ENCODE data around the gene HCN2. TPM values are rescaled to one million over a fixed set of nuclear protein-coding genes. Genes with fewer than 3 reads are reported as not detected.
A peak's percentile ranks its signal among the peaks of the same experiment; 100 is the strongest.

The HCN2 gene
- polyA plus RNA-seq, 1 experiment, result 1.5 TPM

DNA sequence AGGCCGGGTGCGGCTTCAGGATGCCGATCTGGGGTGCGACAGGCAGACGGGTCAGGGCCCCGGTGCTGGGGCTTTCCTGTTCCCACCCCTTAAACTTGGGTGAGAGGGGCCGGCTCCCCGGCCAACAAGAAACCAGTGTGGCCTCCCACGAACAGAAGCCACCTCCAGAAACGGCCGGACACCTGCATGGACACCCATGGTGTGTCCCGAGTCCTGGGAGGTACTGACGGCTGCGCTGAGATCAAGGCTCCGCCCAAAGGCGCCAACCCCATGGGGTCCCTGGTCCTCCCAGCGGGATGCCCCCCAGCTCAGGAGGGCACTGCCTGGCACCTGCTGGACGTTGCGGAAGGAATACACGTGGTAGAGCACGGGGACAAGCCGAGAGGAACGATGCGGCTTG is 32.1 kb downstream of the HCN2 start:
- ChIA-PET CTCF (interaction anchor here (1.2 kb wide), 1 partner anchor 38 kb away, joined by 5 read pairs; no protein-coding TSS in a partner anchor), POLR2A (no interaction called here)
- no peak for DNase-seq (ENCODE audit: low read depth)
- H3K27me3 ChIP-seq (ENCODE audit: control insufficient read depth, insufficient read depth, low read length), result no peaks in the 10 kb centered on the region
- H3K36me3 ChIP-seq (ENCODE audit: control insufficient read depth, insufficient read depth, low read length), result peaks cover 27% of the 10 kb centered on the region
- no peak overlapping the region for H3K4me3 ChIP-seq (ENCODE audit: low read depth, low read length)
- TF ChIP-seq, protein P1, sequence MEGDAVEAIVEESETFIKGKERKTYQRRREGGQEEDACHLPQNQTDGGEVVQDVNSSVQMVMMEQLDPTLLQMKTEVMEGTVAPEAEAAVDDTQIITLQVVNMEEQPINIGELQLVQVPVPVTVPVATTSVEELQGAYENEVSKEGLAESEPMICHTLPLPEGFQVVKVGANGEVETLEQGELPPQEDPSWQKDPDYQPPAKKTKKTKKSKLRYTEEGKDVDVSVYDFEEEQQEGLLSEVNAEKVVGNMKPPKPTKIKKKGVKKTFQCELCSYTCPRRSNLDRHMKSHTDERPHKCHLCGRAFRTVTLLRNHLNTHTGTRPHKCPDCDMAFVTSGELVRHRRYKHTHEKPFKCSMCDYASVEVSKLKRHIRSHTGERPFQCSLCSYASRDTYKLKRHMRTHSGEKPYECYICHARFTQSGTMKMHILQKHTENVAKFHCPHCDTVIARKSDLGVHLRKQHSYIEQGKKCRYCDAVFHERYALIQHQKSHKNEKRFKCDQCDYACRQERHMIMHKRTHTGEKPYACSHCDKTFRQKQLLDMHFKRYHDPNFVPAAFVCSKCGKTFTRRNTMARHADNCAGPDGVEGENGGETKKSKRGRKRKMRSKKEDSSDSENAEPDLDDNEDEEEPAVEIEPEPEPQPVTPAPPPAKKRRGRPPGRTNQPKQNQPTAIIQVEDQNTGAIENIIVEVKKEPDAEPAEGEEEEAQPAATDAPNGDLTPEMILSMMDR (IDR thresholded peaks at IDR 0.05; ENCODE audit: insufficient read depth, low read depth, low read length), result no peak

DNA sequence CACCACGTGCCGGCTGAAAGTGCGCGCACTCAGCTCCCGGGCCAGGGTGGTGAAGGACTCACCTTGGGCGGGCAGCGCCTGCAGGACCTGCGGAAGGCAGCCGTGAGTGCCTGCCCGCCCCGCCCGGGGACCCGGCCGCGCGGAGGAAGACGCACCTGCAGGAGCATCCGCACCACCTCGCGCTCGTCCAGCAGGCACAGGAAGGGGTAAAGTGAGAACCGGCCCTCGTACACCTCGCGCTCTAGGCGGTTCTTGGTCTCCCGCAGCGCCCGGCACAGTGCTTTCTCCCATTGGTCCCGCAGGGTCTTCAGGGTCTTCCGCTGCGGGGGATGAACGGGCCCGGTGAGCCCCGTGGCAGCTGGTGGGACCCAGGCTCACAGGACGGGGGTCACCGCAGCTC is 33.0 kb downstream of the HCN2 start:
- TF ChIP-seq, protein P1 (IDR thresholded peaks at IDR 0.05; ENCODE audit: insufficient read depth, low read depth, low read length), result no peak
- DNase-seq (ENCODE audit: low read depth), result no peak
- no peak overlapping the region for H3K4me3 ChIP-seq (ENCODE audit: low read depth, low read length)
- no peaks in the 10 kb centered on the region for H3K27me3 ChIP-seq (ENCODE audit: control insufficient read depth, insufficient read depth, low read length)
- ChIA-PET POLR2A (no interaction called here), CTCF (interaction anchor here (1.2 to 3.8 kb wide), 2 partner anchors 35 to 38 kb away, joined by 5 to 15 read pairs; no protein-coding TSS in a partner anchor)
- H3K36me3 ChIP-seq (ENCODE audit: control insufficient read depth, insufficient read depth, low read length), result peaks cover 25% of the 10 kb centered on the region

DNA sequence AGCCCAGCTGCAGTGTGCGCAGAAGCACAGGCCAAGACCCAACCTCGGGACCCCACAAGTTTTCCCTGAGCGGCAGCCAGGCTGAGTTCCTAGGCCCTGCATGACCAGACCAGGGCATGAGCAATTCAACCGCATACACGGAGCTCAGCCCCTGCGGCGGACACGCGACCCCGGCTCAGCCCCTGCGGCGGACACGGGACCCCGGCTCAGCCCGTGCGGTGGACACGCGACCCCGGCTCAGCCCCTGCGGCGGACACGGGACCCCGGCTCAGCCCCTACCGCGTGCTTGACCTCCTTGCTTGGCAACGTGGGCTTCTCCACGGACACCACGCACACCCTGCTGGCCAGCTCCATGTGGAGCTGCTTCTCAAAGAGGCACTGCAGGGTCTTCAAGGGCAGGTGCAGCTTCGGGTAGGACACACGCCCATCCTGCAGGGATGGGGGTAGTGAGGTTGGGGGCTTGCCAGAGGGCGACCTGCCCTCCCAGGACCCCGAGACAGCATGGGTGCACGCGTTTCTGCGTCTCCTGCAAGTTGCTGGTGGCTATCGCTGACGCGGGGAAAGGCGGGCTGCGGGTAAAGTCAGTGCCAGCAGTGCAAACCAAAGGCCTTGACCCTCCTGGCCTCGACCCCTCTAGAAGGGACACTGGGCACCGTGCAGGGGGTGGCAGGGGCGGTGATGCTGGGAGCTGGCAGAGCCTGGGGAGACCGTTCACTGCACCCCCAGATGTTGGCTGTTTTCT is 33.7 kb downstream of the HCN2 start:
- TF ChIP-seq, protein P1 (IDR thresholded peaks at IDR 0.05; ENCODE audit: insufficient read depth, low read depth, low read length), result no peak
- Histone ChIP-seq H3K36me3 (ENCODE audit: control insufficient read depth, insufficient read depth, low read length) (peaks cover 20% of the 10 kb centered on the region), H3K4me3 (ENCODE audit: low read depth, low read length) (no peak overlapping the region), H3K27me3 (ENCODE audit: control insufficient read depth, insufficient read depth, low read length) (no peaks in the 10 kb centered on the region)
- no peak for DNase-seq (ENCODE audit: low read depth)
- ChIA-PET CTCF (interaction anchor here (0.7 to 3.8 kb wide), 5 partner anchors 9 to 40 kb away, joined by 3 to 15 read pairs (median 5); partner anchors contain the start of gene RNF126), POLR2A (no interaction called here)

DNA sequence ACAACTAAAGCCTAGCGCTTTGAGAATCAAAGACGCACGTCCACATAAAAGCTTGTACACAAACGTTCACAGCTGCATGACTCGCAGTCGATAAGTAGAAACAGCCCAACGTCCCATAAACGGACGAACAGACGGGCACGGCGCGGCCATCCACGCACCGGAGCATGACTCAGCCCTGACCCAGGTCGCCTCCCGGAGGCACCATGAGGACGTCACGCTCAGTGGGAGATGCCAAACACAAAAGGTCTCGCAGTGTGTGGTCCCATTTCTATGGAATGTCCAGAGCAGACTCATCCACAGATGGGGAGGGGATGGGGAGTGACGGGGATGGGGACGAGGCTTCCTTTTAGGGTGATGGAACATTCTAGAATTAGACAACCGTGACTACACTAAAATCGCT is 34.3 kb downstream of the HCN2 start:
- Histone ChIP-seq H3K27me3 (ENCODE audit: control insufficient read depth, insufficient read depth, low read length) (no peaks in the 10 kb centered on the region), H3K4me3 (ENCODE audit: low read depth, low read length) (no peak overlapping the region), H3K36me3 (ENCODE audit: control insufficient read depth, insufficient read depth, low read length) (peaks cover 15% of the 10 kb centered on the region)
- TF ChIP-seq, protein P1 (IDR thresholded peaks at IDR 0.05; ENCODE audit: insufficient read depth, low read depth, low read length), result no peak
- POLR2A ChIA-PET, result no interaction called here
- CTCF ChIA-PET, result interaction anchor here (0.6 to 3.8 kb wide), 4 partner anchors 8 to 40 kb away, joined by 3 to 15 read pairs (median 6); no protein-coding TSS in a partner anchor
- peak; percentile 91 for DNase-seq (ENCODE audit: low read depth)

DNA sequence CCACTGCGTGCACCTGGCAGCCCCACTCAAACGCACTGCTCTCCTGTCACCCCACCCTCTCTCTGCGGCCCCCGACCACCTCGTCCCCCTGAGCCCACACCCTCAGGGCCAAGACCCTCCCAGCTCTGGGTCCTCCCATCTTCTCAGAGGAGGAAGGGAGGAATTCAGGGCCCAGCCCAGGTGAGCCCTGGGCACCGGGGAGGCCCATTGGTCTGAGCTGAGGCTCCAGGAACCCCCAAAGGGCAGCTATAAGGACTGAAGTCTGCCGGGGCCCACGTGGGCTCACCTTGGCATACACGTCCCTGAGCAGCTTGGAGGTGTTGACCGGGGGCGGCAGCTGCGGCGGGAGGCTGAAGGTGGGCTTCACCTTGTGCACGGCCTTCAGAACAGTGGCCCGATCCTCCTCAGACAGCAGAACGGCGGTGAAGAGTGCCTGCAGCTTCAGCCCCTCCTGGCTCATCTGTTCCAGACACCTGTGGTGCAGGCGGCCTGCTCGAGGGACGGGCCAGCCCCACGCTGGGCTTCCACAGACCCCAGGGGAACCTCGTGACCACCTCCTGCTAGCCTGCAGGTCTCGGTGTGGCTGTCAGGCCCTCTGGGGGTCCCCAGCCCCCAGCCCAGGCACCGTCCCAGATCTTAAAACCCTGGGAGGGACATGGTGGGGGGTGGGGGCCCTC is 34.9 kb downstream of the HCN2 start:
- H3K36me3 ChIP-seq (ENCODE audit: control insufficient read depth, insufficient read depth, low read length), result peaks cover 13% of the 10 kb centered on the region
- POLR2A ChIA-PET, result no interaction called here

More for the DNA sequence above, 34.9 kb downstream of the HCN2 start:
- Histone ChIP-seq H3K4me3 (ENCODE audit: low read depth, low read length) (no peak overlapping the region), H3K27me3 (ENCODE audit: control insufficient read depth, insufficient read depth, low read length) (no peaks in the 10 kb centered on the region)
- no peak for DNase-seq (ENCODE audit: low read depth)
- TF ChIP-seq, protein P1 (IDR thresholded peaks at IDR 0.05; ENCODE audit: insufficient read depth, low read depth, low read length), result no peak
- CTCF ChIA-PET, result interaction anchor here (0.6 to 3.8 kb wide), 4 partner anchors 8 to 40 kb away, joined by 3 to 15 read pairs (median 6); no protein-coding TSS in a partner anchor

Measured in BJ (cell line).